Regular cardiac myocyte (primary cell): ENCODE data around the gene CEBPG. TPM values are rescaled to one million over a fixed set of nuclear protein-coding genes. Genes with fewer than 3 reads are reported as not detected.

Experiments
- total RNA-seq: library from RNA; depleted of rRNA; stranded (reverse); fragments of >200 nt; gene quantifications from 2 replicates; pipeline ENCODE4 v1.2.3, GENCODE V29; 2014

The CEBPG gene
- total RNA-seq = 22.3 and 30.7 TPM in 2 replicates

GRCh38 chr19:33373453-33374235 lies at the start of gene CEBPG:
Gene CEBPG, plus strand, starts transcription at chr19:33373709. Its CDS starts 5,531 bp downstream, at chr19:33379240.

Other genes starting within 250 kb of the CEBPG start
- gene WDR88, start 241.6 kb upstream of the CEBPG start, total RNA-seq = not detected in 2 replicates
- gene LRP3, start 179.4 kb upstream of the CEBPG start, total RNA-seq = 22.8 and 34.1 TPM in 2 replicates
- gene SLC7A10, start 147.9 kb upstream of the CEBPG start, total RNA-seq = not detected in 2 replicates
- gene CEBPA, start 71.2 kb upstream of the CEBPG start, total RNA-seq = under 0.01 and 0.28 TPM in 2 replicates
- gene PEPD, start 148.1 kb downstream of the CEBPG start, total RNA-seq = 48.2 and 52.7 TPM in 2 replicates
- 0.19 TPM in 1 of 2 replicates, not detected in the other for gene CHST8, start 248.2 kb downstream of the CEBPG start, total RNA-seq